Memory B cell (primary cell): ENCODE data around the gene NAMPT.
"Not testable (repeated sequence)": the region's sequence is repeated elsewhere in the genome, so short reads cannot be mapped to it uniquely, and the experiment has no call there.

ENCODE experiments used
- ATAC-seq: fragments of 150-1000 bp; cut with Tn5 transposase; 2 replicates; pipeline ENCODE4 v1.10.0; 2021; ENCODE audit warnings: low read depth, mild to moderate bottlenecking, moderate library complexity
- DNase-seq, 2 donors: peaks; one replicate each; pipeline ENCODE4 v3.0.0; 2022; ENCODE audit warnings: low spot score in 2 of 2
- H3K27ac Mint-ChIP-seq: one replicate; pipeline ENCODE4 v1.8.0; 2022; ENCODE audit warnings: mild to moderate bottlenecking, moderate library complexity, mixed read lengths
- H3K27me3 Mint-ChIP-seq: one replicate; pipeline ENCODE4 v1.8.0; 2022; ENCODE audit warnings: mixed read lengths
- H3K36me3 Mint-ChIP-seq: one replicate; pipeline ENCODE4 v1.8.0; 2022; ENCODE audit warnings: mild to moderate bottlenecking, mixed read lengths
- H3K4me1 Mint-ChIP-seq: one replicate; pipeline ENCODE4 v1.8.0; 2022; ENCODE audit warnings: mixed read lengths
- H3K4me3 Mint-ChIP-seq: one replicate; pipeline ENCODE4 v1.8.0; 2022; ENCODE audit warnings: mild to moderate bottlenecking, moderate library complexity, mixed read lengths
- H3K9me3 Mint-ChIP-seq: one replicate; pipeline ENCODE4 v1.8.0; 2022; ENCODE audit warnings: mixed read lengths

Gene NAMPT

GRCh38 chr7:106284714-106285050 is at the start of gene NAMPT:
Gene NAMPT, minus strand, starts transcription at chr7:106284983. Its CDS starts 99 bp downstream, at chr7:106284884.
- Mint-ChIP-seq H3K4me3 (peak within 1 kb of the TSS; percentile 96), H3K9me3 (no peaks in the 10 kb centered on the region), H3K27me3 (no peaks in the 10 kb centered on the region), H3K36me3 (peaks cover 3% of the 10 kb centered on the region), H3K4me1 (peaks cover 26% of the 10 kb centered on the region), H3K27ac (peak within 1 kb of the TSS; percentile 99)
- DNase-seq (peak in 1 of 2 donors; percentile 86), ATAC-seq (no peak)

DNA sequence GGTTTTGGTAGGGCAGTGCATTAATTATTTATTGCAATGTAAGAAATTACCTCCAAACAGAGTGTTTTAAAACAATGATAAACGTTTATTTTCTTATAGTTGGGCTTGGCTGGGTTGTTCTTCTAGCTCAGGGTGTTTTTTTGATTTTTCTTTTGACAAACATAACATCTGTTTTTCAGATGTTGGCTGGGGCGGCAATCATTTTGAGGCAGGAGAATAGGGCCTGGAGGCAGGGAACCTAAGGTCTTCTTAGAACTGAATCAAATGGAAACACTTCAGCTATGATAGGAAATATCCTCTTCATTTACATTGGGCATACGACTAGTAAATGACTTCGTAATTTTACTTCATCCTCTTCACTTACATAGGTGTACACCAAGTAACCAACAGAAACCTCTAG is 47.4 kb upstream of the NAMPT start:
- no peak for ATAC-seq
- peaks cover 1% of the 10 kb centered on the region for H3K9me3 Mint-ChIP-seq
- H3K27me3 Mint-ChIP-seq, result peaks cover 4% of the 10 kb centered on the region
- H3K27ac Mint-ChIP-seq, result no peak overlapping the region
- no peak for DNase-seq
- H3K4me1 Mint-ChIP-seq, result no peaks in the 10 kb centered on the region
- no peak overlapping the region for H3K4me3 Mint-ChIP-seq
- no peaks in the 10 kb centered on the region for H3K36me3 Mint-ChIP-seq

GRCh38 chr7:106331441-106332175 is 46.8 kb upstream of the NAMPT start:
- H3K27me3 Mint-ChIP-seq, result peaks cover 4% of the 10 kb centered on the region
- no peaks in the 10 kb centered on the region for H3K36me3 Mint-ChIP-seq
- no peaks in the 10 kb centered on the region for H3K4me1 Mint-ChIP-seq
- no peak for DNase-seq
- H3K4me3 Mint-ChIP-seq, result no peak overlapping the region
- H3K9me3 Mint-ChIP-seq, result peaks cover 1% of the 10 kb centered on the region
- no peak for ATAC-seq
- H3K27ac Mint-ChIP-seq, result no peak overlapping the region

- Mint-ChIP-seq H3K27ac (no peak overlapping the region), H3K36me3 (no peaks in the 10 kb centered on the region), H3K9me3 (peaks cover under 1% of the 10 kb centered on the region), H3K27me3 (peaks cover 3% of the 10 kb centered on the region), H3K4me1 (no peaks in the 10 kb centered on the region), H3K4me3 (no peak overlapping the region)
- DNase-seq (no peak), ATAC-seq (no peak)
Measured at GRCh38 chr7:106329971-106330733, 45.4 kb upstream of the NAMPT start.

DNA sequence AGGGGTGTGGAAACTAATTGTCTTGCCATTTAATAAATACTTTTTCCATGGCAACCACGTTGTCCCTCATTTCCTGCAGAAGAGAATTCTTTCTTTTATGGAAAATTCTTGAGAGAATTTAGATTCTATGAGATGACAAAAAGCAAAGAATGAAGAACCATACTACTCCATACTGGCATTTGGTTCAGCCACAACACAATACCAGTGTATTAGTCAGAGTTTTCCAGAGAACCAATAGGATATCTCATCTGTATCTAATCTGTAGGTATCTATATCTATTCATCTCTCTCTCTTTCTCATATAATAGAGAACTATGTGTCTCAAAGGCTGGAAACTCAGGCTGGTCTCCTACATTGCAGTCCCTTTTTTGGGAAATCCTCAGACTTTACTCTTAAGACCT is 44.6 kb upstream of the NAMPT start:
- no peak overlapping the region for H3K27ac Mint-ChIP-seq
- DNase-seq (no peak), ATAC-seq (no peak)
- H3K27me3 Mint-ChIP-seq, result peaks cover 2% of the 10 kb centered on the region
- H3K4me1 Mint-ChIP-seq, result no peaks in the 10 kb centered on the region
- no peaks in the 10 kb centered on the region for H3K36me3 Mint-ChIP-seq
- no peaks in the 10 kb centered on the region for H3K9me3 Mint-ChIP-seq
- H3K4me3 Mint-ChIP-seq, result no peak overlapping the region

- DNase-seq, result no peak
- Mint-ChIP-seq H3K36me3 (no peaks in the 10 kb centered on the region), H3K4me1 (no peaks in the 10 kb centered on the region), H3K27ac (no peak overlapping the region), H3K4me3 (no peak overlapping the region), H3K9me3 (no peaks in the 10 kb centered on the region), H3K27me3 (peaks cover under 1% of the 10 kb centered on the region)
- ATAC-seq, result no peak
Measured at GRCh38 chr7:106327538-106328481, 43.0 kb upstream of the NAMPT start.

- no peaks in the 10 kb centered on the region for H3K4me1 Mint-ChIP-seq
- peaks cover under 1% of the 10 kb centered on the region for H3K27me3 Mint-ChIP-seq
- no peaks in the 10 kb centered on the region for H3K9me3 Mint-ChIP-seq
- H3K27ac Mint-ChIP-seq, result no peak overlapping the region
- H3K36me3 Mint-ChIP-seq, result no peaks in the 10 kb centered on the region
- ATAC-seq (no peak), DNase-seq (no peak)
- H3K4me3 Mint-ChIP-seq, result no peak overlapping the region
Measured at GRCh38 chr7:106326594-106327537, 42.1 kb upstream of the NAMPT start.

DNA sequence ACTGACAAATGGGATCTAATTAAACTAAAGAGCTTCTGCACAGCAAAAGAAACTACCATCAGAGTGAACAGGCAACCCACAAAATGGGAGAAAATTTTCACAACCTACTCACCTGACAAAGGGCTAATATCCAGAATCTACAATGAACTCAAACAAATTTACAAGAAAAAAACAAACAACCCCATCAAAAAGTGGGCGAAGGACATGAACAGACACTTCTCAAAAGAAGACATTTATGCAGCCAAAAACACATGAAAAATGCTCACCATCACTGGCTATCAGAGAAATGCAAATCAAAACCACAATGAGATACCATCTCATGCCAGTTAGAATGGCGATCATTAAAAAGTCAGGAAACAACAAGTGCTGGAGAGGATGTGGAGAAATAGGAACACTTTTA is 39.7 kb upstream of the NAMPT start:
- H3K4me1 Mint-ChIP-seq, H3K36me3 Mint-ChIP-seq, DNase-seq, ATAC-seq, H3K27me3 Mint-ChIP-seq, H3K27ac Mint-ChIP-seq, H3K4me3 Mint-ChIP-seq, H3K9me3 Mint-ChIP-seq: not testable (repeated sequence)

DNA sequence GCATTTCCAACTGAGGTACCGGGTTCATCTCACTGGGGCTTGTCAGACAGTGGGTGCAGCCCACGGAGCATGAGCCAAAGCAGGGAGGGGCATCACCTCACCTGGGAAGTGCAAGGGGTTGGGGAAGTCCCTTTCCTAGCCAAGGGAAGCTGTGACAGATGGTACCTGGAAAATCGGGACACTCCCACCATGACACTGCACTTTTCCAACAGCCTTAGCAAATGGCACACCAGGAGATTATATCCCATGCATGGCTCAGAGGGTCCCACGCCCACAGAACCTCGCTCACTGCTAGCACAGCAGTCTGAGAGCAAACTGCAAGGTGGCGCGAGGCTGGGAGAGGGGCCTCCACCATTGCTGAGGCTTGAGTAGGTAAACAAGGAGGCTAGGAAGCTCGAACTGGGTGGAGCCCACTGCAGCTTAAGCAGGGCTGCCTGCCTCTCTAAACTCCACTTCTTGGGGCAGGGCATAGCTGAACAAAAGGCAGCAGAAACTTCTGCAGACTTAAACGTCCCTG is 35.5 kb upstream of the NAMPT start:
- not testable (repeated sequence) for H3K36me3 Mint-ChIP-seq, H3K27me3 Mint-ChIP-seq, H3K4me3 Mint-ChIP-seq, H3K27ac Mint-ChIP-seq, H3K9me3 Mint-ChIP-seq, DNase-seq, H3K4me1 Mint-ChIP-seq, ATAC-seq

GRCh38 chr7:106318482-106318881 is 33.7 kb upstream of the NAMPT start:
- DNase-seq (no peak), ATAC-seq (no peak)
- peaks cover 6% of the 10 kb centered on the region for H3K4me1 Mint-ChIP-seq
- H3K9me3 Mint-ChIP-seq, result no peaks in the 10 kb centered on the region
- no peaks in the 10 kb centered on the region for H3K36me3 Mint-ChIP-seq
- no peak overlapping the region for H3K4me3 Mint-ChIP-seq
- H3K27me3 Mint-ChIP-seq, result peaks cover 8% of the 10 kb centered on the region
- H3K27ac Mint-ChIP-seq, result no peak overlapping the region

GRCh38 chr7:106317971-106318370 is 33.2 kb upstream of the NAMPT start:
- Mint-ChIP-seq H3K4me3 (no peak overlapping the region), H3K27ac (no peak overlapping the region), H3K36me3 (no peaks in the 10 kb centered on the region), H3K4me1 (peaks cover 6% of the 10 kb centered on the region), H3K9me3 (no peaks in the 10 kb centered on the region), H3K27me3 (peaks cover 8% of the 10 kb centered on the region)
- ATAC-seq (no peak), DNase-seq (no peak)

DNA sequence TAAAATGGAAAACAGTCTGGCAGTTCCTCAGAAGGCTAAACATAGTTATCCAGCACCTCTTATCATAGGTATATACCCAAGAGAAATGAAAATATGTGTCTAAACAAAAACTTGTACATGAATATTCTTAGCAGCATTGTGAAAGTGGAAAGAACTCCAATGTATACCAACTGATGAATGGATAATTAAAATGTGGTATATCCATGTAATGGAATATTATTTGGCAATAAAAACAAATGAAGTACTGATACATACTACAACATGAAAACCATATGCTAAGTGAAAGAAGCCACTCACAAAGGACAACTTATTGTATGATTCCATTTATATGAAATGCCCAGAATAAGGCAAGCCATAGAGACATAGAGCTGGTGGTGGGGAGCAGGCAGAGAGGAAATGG is 32.2 kb upstream of the NAMPT start:
- Mint-ChIP-seq H3K27me3 (peaks cover 8% of the 10 kb centered on the region), H3K36me3 (no peaks in the 10 kb centered on the region), H3K4me3 (no peak overlapping the region), H3K27ac (no peak overlapping the region), H3K4me1 (peaks cover 6% of the 10 kb centered on the region), H3K9me3 (no peaks in the 10 kb centered on the region)
- ATAC-seq, result no peak
- DNase-seq, result no peak

GRCh38 chr7:106314875-106315274 is 30.1 kb upstream of the NAMPT start:
- Mint-ChIP-seq H3K27me3 (peaks cover 4% of the 10 kb centered on the region), H3K4me1 (peaks cover 6% of the 10 kb centered on the region), H3K27ac (no peak overlapping the region), H3K36me3 (no peaks in the 10 kb centered on the region), H3K9me3 (no peaks in the 10 kb centered on the region), H3K4me3 (no peak overlapping the region)
- ATAC-seq, result no peak
- no peak for DNase-seq
